Measurements from ENCODE around the gene GNB3. TPM values are rescaled to one million over a fixed set of nuclear protein-coding genes. Genes with fewer than 3 reads are reported as not detected.
"Not testable (repeated sequence)": the region's sequence is repeated elsewhere in the genome, so short reads cannot be mapped to it uniquely, and the experiment has no call there.

GNB3 gene
- total RNA-seq, 1 experiment from 2014 or later: 0.21 TPM

GRCh38 chr12:6888360-6888759, 47.6 kb downstream of the GNB3 start:
- DNase-seq (ENCODE audit: low read depth, low spot score) (no peak), ATAC-seq (no peak)
- Histone ChIP-seq H3K9me3 (ENCODE audit: control insufficient read depth, insufficient read depth, low read depth, low read length) (no peaks in the 10 kb centered on the region), H3K27me3 (ENCODE audit: control insufficient read depth, insufficient read depth, low read length) (no peaks in the 10 kb centered on the region), H3K27ac (ENCODE audit: low read length) (no peak overlapping the region), H3K4me3 (ENCODE audit: low read depth in 2 of 2, low read length in 2 of 2) (no peak overlapping the region), H3K4me1 (ENCODE audit: control insufficient read depth, insufficient read depth, low read length) (0 out of 2 replicates have a peak, but pooled peaks cover 4% of the 10 kb centered on the region), H3K36me3 (ENCODE audit: control insufficient read depth, insufficient read depth, low read length) (no peaks in the 10 kb centered on the region)
- POLR2A ChIA-PET: no interaction called here
- BruUV-seq (replicated peaks): no TSS peak
- intact Hi-C loops (cut with micrococcal nuclease; ENCODE audit: unreplicated experiment) (no loop called here), in situ Hi-C loops (cut with HindIII; ENCODE audit: low pct_unique_long_range_greater_than_20kb, low sequenced_read_pairs) (no loop called here)
- CTCF ChIA-PET: no interaction called here
- TF ChIP-seq REST (IDR thresholded peaks at IDR 0.05; ENCODE audit: insufficient read depth in 1 of 2, low read depth in 2 of 2, low read length in 1 of 2): no peak
- no peak for TF ChIP-seq CTCF (IDR thresholded peaks at IDR 0.05)
- no peak for TF ChIP-seq POLR2AphosphoS5 (IDR thresholded peaks at IDR 0.05; ENCODE audit: low read depth, low read length)
- no peak for TF ChIP-seq SIN3A (IDR thresholded peaks at IDR 0.05; ENCODE audit: borderline replicate concordance, insufficient read depth, low read depth, low read length)
- TF ChIP-seq TCF7L2 (IDR thresholded peaks at IDR 0.05; ENCODE audit: low read depth, low read length): no peak

GRCh38 chr12:6888794-6889193, 48.1 kb downstream of the GNB3 start:
- BruUV-seq (replicated peaks); intact Hi-C loops (cut with micrococcal nuclease; ENCODE audit: unreplicated experiment); H3K36me3 ChIP-seq (ENCODE audit: control insufficient read depth, insufficient read depth, low read length); ATAC-seq; in situ Hi-C loops (cut with HindIII; ENCODE audit: low pct_unique_long_range_greater_than_20kb, low sequenced_read_pairs); H3K9me3 ChIP-seq (ENCODE audit: control insufficient read depth, insufficient read depth, low read depth, low read length); POLR2A ChIA-PET; H3K4me3 ChIP-seq (ENCODE audit: low read depth in 2 of 2, low read length in 2 of 2); CTCF ChIA-PET; H3K27ac ChIP-seq (ENCODE audit: low read length); DNase-seq (ENCODE audit: low read depth, low spot score); H3K27me3 ChIP-seq (ENCODE audit: control insufficient read depth, insufficient read depth, low read length); H3K4me1 ChIP-seq (ENCODE audit: control insufficient read depth, insufficient read depth, low read length): not testable (repeated sequence)

- intact Hi-C loops (cut with micrococcal nuclease; ENCODE audit: unreplicated experiment); ATAC-seq; H3K4me3 ChIP-seq (ENCODE audit: low read depth in 2 of 2, low read length in 2 of 2); DNase-seq (ENCODE audit: low read depth, low spot score); H3K4me1 ChIP-seq (ENCODE audit: control insufficient read depth, insufficient read depth, low read length); POLR2A ChIA-PET; CTCF ChIA-PET; H3K36me3 ChIP-seq (ENCODE audit: control insufficient read depth, insufficient read depth, low read length); H3K27me3 ChIP-seq (ENCODE audit: control insufficient read depth, insufficient read depth, low read length); in situ Hi-C loops (cut with HindIII; ENCODE audit: low pct_unique_long_range_greater_than_20kb, low sequenced_read_pairs); BruUV-seq (replicated peaks); H3K9me3 ChIP-seq (ENCODE audit: control insufficient read depth, insufficient read depth, low read depth, low read length): not testable (repeated sequence)
- H3K27ac ChIP-seq (ENCODE audit: low read length): peak overlapping the region; percentile 95
Measured at GRCh38 chr12:6889775-6890573, 49.2 kb downstream of the GNB3 start.
